Stimulated activated CD4-positive, alpha-beta T cell treated with anti-CD3 and anti-CD28 coated beads, Interleukin-12 subunit alpha, Interleukin-12 subunit beta, amount 100 ng/mL, for 24 hours (primary cell): ENCODE data around the gene FBLIM1.
"Not testable (repeated sequence)": the region's sequence is repeated elsewhere in the genome, so short reads cannot be mapped to it uniquely, and the experiment has no call there.

Experiments used
- DNase-seq, 2 experiments: peaks; one replicate each; pipeline ENCODE4 v3.0.0-alpha.2; 2020; ENCODE audit warnings: low read depth in 2 of 2

Gene FBLIM1

GRCh38 chr1:15816674-15817073, 58.1 kb downstream of the FBLIM1 start:
- DNase-seq = no peak

GRCh38 chr1:15820478-15820877, 61.9 kb downstream of the FBLIM1 start:
- DNase-seq = no peak

- no peak for DNase-seq
Measured at GRCh38 chr1:15825800-15826199, 67.2 kb downstream of the FBLIM1 start.

GRCh38 chr1:15826810-15827507, 68.4 kb downstream of the FBLIM1 start:
- DNase-seq = no peak

GRCh38 chr1:15827567-15827966, 69.0 kb downstream of the FBLIM1 start:
- DNase-seq = not testable (repeated sequence)

GRCh38 chr1:15828931-15829330, 70.3 kb downstream of the FBLIM1 start:
- not testable (repeated sequence) for DNase-seq

GRCh38 chr1:15830258-15830657, 71.7 kb downstream of the FBLIM1 start:
- no peak for DNase-seq

- DNase-seq = peak; percentile 11 to 28
Measured at GRCh38 chr1:15833069-15833679, 74.6 kb downstream of the FBLIM1 start.

- DNase-seq = no peak
Measured at GRCh38 chr1:15833842-15834405, 75.3 kb downstream of the FBLIM1 start.

GRCh38 chr1:15834406-15835204, 76.0 kb downstream of the FBLIM1 start:
- DNase-seq = peak; percentile 81

- DNase-seq = peak in 1 of 2 experiments; percentile 19
Measured at GRCh38 chr1:15835205-15835740, 76.7 kb downstream of the FBLIM1 start.

- DNase-seq = peak; percentile 99
Measured at GRCh38 chr1:15835741-15836510, 77.3 kb downstream of the FBLIM1 start.
